Astrocyte (in vitro differentiated cells and primary cell): ENCODE results near the gene LECT2.

ENCODE experiments used
- CTCF ChIP-seq: IDR thresholded peaks from 2 replicates; pipeline ENCODE4 v1.5.1; 2011; ENCODE audit warnings: low read depth, mild to moderate bottlenecking, inconsistent platforms, low read length, moderate library complexity; ENCODE audit not compliant: insufficient read depth
- EZH2 ChIP-seq: IDR thresholded peaks from 2 replicates; pipeline ENCODE4 v1.6.1; 2012; ENCODE audit warnings: mild to moderate bottlenecking, low read length, inconsistent platforms; ENCODE audit not compliant: insufficient read depth

GRCh38 chr5:135993335-135993879, 38.6 kb upstream of the LECT2 start:
- TF ChIP-seq CTCF (no peak), EZH2 (no peak)
